ENCODE results near the gene KCNJ9.
"Not testable (repeated sequence)": the region's sequence is repeated elsewhere in the genome, so short reads cannot be mapped to it uniquely, and the experiment has no call there.

The KCNJ9 gene

DNA sequence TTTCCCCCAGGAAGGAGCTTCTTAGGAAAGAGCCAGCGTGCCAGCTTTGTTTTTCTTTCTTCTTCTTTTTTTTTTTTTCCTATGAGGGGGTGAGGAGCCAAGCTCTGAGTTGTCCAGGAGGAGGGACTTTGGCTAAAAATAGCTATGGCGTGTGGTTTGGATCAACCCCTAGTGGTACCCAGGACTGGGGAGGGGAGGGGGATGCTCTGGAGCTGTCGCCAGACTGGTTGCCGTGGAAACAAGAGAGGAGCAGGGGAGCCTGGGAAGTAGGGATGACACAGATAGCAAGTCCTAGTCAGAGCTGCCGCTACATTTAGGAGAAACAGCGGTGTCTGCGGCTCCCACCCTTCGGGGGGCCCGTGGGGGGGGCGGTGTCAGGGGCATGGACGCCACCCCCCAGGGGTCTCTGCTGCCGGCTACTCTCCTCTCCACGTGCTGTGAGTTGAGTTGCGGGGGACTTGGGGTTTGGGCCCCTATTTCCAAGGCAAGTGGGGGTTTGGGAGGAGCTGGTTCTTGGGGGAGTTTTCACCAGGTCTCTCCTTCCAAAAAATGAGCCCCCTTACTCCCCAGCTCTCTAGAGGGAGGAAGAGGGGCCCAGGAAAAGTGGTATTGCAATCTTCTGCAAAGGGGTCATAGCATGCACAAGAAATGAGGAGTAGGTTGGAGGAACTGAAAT is at the start of gene KCNJ9:
Gene KCNJ9 (plus strand): TSS at position 278 of the 676 bp plus-strand sequence. CDS start 2,493 bp downstream, outside the sequence.
- DNase-seq, result no peak

DNA sequence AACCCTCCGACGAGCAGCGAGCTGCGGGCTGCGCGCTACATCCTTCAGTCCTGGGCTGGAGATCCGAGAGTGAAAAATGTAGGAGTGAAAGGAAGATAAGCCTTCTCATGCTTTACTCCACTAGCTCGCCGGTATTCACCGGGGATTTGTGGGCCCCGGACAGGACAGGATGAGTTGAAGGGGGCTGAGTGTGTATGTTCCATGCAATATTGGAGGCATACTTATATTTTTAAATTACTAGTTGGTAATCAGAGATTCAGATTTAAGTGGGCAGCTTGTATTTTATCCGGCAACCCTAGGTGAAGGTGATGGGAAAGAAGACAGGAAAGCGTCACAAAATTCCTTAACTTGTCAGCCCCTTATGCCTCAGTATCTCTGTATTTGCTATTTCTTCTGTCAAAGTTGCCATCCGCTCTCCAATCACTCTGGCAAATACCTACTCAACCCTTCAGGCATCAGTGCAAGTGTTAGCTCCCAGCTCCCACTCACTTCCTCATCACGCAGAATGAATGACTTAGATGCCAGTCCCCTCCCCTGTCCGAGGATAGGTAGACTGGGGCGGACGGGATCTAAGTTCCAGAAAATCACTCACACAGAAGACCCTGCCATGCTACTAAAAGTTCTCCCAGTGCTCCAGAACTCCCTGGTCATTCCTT is 49.0 kb upstream of the KCNJ9 start:
- no peak for DNase-seq

DNA sequence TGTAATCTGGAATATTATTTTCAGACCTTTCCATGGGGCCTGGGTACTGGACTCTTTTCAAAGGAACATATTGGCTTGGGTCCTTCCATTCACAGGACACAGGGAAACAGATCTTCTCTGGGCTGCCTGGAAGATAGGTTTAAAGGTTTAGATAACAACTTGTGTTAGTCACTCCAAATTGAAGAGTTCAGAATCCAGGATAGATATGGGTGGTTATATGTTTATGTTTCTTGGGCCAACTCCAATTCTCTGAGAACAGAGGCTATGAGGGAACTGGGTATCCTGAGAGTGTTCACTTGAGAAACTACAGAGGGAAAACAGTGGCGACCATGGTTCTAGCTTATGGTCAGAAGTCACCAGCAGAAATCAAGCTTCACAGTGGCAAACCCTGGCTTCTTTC is 40.9 kb upstream of the KCNJ9 start:
- no peak for DNase-seq

DNA sequence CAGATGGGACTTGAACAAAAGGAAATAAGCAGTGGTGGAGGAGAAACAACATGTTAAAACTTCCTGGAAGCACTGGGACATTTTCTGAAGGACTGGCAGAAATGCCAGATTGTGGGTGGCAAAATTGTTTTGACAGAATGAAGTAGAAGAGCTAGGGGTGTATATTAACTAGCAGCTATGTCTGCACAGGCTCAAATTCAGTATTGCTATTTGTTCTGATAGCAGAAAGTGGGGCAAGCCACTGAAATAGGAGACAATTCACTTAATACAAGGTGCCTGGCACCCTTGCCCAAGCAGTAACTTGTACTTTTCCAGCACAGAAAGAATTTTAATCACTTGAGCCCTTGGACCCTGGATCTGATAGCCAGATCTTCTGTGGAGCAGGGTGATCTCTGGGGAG is 37.8 kb upstream of the KCNJ9 start:
- DNase-seq, result no peak

DNA sequence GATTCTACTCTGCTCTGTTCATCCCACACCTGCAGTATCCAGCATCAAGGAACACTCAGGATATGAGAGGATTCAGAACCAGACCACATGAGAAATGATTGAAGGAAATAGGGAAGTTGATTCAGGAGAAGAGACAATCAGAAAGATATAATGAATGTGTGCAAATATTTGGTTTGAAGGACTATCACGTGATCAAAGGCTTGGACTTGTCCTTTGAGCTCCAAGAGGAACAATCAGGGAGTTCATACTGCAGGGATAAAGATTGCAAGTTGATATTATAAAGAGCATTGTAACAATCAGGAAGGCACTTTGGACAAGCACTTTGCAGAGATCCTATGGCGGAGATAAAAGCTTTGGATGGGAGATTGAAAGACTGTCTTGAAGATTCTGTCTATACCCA is 35.7 kb upstream of the KCNJ9 start:
- no peak for DNase-seq

DNA sequence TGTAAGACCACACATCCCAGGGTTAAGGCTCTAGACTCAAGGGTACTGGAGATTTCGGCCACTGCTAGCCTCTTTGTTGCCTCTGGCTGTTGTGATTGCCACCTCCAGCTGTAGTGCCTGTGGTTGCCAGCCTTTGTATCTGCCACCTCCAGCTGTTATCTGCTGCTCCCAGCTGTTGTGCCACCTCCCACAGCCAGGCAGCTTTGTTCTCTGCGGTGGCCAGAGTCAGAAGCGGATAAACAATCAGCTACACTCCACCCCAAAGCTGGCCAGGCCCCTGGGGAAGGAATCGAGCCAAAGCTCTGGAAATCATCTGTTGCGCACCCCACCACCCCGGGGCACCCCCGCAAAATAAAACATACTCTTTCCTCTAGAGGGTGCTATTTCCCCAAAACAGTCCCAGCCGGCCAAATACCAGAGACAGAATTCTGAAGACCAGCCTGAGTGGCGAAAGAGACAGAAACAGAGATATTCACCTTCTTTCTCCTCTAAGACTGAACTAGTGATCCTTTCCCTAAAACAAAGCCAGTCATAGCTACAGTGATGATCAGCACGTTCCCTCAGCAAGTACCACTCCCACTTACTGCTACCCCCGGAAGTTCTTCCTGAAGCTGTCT is 34.7 kb upstream of the KCNJ9 start:
- DNase-seq, result no peak

DNA sequence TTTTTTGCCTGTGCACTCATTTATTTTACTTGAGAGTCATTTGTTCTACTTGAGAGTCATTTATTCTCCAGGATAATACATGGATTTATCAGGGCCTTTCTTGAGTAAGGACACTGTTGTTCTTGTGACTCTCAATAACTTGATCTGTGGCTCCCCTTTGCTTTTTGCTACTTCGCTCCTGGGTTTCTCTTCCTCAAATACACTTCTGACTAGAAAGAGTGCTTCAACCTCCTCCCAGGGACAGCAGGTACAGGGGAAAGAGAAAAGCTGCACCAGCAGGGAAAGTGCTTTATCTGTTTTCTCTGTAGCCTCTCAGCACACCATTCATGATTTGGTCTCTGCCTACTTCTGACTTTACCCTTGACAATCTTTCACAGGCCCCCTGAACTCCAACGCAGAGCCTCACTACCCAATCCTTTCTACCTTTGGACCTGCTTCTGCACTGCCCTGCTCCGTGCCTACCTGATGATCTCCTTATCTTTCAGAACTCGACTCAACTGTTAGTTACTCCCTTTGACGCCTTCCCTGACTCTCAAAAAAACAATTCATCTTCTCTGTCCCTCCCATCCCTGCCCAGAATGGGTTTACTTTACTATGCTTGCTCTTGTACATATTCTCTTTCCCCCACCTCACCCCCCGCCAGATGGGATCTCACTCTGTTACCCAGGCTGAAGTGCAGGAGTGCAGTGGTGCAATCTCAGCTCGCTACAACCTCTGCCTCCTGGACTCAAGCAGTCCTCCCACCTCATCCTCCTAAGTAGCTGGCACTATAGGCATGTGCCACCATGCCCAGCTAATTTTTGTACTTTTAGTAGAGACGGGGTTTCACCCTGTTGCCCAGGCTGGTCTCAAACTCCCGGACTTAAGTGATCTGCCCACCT is 34.0 kb upstream of the KCNJ9 start:
- no peak for DNase-seq

DNA sequence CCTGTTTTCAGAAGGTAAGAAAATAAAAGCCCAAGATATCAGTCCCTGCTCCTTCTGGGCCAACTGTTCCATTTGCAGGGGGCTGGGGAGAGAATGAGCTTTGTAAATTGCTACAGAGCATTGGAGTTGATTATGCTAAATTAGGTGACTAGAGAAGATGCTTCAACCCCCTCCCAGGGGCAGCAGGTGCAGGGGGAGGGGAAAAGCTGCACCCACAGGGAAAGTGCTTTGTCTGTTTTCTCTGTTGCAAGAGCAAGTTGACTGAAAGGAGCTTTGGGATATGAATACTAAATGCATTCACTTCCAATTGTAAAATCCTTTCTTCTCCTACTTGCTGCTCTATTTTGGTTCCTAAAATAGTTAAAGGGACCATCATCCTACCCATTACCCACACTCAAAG is 33.0 kb upstream of the KCNJ9 start:
- DNase-seq, result no peak

DNA sequence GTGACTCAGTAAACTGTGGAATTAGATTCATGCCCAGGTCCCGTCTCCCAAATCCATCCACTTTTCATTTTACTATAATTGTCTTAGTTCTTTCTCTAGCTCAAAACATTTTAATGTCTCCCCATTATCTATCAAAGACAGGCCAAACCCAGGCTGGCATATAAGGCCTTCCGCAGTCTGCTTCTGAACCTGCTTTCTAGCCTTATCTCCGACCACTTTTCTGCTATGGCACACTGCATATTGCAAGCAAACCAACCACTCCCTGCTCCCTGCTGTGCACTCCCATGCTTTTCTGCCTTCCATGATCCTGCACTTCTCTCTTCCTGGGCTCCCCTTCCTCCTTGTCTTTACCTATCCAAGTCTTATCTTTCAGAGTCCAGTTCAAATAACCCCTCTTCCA is 32.2 kb upstream of the KCNJ9 start:
- DNase-seq, result no peak

DNA sequence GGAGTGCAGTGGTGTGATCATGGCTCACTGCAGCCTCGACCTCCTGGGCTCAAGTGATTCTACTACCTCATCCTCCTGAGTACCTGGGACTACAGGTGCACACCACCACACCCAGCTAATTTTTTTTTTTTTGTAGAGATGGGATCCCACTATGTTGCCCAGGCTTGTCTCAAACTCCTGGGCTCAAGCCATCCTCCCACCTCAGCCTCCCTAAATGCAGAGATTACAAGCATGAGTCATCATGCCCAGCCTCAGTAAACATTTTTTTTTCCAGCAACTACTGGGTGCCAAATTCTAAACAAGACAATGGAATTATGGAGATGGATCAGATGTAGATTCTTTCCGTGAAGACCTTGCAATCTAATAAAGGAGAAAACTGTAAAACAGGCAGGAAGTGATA is 31.2 kb upstream of the KCNJ9 start:
- not testable (repeated sequence) for DNase-seq

DNA sequence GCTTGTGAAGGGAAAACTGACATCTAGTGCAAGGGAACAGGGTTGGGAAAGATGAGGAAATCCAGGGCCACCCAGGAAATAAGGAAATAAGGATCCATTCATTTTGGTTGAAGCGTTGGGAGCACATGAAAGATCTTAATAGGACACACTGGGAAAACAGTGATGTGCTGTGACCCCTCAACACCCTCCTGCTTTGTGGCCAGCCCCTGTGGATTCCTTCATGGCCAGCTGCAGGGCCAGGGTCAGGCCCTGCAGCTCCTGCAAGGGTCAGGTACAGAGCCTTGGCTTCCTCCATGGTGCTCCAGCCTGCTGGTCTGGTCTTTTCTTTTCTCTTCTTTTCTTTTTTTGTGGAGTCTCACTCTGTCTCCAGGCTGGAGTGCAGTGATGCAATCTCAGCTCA is 30.7 kb upstream of the KCNJ9 start:
- DNase-seq, result no peak

DNA sequence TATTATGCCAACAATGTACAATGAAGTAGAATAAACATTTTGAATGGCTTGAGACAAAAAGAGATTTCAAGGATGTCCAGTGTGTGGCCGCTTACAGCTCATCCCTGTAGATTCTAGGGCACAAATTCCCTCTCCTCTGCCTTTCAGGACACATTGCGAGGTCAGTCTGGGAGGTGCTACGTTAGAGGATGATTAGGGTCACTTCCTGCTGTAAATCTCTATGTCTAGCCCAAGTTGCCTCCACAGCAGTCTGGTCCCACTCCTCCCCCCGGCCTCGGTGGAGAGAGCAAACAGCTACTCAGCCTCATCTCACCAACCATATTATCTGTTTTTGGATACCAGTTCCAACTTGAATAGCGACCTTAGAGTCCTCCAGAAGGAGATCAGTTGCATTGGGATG is 28.4 kb upstream of the KCNJ9 start:
- DNase-seq, result no peak

DNA sequence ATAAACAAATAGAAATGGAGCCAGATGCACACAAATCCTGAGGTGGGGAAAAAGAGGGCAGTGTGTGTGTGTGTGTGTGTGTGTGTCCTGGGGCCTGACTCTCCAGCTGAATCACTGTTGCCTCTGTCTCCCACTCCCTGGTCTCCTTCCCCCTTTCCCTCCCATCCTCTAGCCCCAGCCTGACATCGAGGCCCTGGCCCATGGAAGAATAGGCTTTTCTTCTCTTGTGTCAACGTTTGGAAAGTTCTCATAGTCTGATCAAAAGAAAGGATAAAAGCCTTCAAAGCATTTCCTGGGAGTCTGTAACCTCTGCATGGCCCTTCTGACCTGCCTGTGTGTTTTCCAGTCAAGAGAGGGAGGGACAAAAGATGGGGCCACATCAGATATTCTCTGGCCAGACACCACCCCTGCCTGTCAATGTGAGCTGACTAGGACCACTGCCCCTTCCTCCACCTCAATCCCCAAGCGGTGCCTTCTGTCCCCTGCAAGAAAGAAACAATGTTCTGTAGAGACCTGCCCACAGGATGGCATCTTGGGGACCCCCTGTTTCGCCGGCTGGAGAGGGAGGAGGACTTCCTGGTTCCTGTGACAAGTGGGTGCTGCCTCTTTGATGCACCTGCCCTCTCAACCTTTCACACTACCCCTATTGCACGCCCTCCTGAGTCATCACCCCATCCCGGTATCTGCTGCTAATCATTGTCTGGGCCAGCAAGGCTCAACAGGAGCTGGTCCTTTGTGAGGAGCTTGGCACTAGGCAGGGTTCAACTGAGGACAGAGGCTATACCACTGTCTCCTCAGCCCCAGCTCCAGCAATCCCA is 27.6 kb upstream of the KCNJ9 start:
- DNase-seq, result no peak

DNA sequence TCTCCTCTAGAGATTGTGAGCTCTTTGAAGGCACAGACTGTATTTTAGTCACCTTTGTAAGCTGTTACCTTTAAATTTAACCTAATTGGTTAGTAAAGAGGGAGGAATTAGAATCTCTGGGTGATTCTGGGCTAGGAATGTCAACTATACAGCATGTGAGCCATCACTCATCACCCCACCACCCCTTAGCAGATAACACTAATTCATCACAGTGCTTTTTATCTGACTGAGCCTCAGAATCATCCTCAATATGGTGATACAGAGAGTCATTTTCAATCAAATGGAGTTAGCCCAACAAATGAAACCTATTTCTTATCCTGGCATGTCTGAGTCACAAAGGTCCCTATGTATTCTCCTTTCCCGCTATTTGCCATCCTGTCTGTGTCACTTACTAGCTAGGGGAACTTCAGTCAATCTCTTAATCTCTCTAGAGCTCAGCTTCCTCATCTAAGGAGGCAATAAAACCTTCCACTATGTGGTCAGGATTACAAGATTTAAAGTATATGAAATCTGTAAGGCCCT is 24.6 kb upstream of the KCNJ9 start:
- no peak for DNase-seq

DNA sequence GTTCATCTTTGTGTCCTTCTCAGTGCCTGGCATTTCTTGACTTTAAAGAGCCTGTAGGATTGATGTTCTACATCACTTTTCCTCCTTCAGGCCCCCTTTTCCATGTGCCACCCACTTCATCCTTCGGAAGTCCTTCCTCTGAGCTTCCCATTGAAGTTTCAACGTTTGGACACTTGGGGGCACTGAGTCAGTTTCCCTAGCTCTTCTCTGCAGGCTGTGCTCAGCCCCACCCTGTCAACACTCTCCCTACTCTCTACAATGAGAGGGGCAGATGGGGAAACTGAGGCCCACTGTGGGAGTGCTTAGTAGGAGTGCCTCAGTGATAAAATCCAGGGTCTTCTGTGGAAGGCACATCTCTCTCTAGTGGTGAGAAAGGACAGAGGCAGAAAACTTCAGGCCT is 23.3 kb upstream of the KCNJ9 start:
- no peak for DNase-seq

DNA sequence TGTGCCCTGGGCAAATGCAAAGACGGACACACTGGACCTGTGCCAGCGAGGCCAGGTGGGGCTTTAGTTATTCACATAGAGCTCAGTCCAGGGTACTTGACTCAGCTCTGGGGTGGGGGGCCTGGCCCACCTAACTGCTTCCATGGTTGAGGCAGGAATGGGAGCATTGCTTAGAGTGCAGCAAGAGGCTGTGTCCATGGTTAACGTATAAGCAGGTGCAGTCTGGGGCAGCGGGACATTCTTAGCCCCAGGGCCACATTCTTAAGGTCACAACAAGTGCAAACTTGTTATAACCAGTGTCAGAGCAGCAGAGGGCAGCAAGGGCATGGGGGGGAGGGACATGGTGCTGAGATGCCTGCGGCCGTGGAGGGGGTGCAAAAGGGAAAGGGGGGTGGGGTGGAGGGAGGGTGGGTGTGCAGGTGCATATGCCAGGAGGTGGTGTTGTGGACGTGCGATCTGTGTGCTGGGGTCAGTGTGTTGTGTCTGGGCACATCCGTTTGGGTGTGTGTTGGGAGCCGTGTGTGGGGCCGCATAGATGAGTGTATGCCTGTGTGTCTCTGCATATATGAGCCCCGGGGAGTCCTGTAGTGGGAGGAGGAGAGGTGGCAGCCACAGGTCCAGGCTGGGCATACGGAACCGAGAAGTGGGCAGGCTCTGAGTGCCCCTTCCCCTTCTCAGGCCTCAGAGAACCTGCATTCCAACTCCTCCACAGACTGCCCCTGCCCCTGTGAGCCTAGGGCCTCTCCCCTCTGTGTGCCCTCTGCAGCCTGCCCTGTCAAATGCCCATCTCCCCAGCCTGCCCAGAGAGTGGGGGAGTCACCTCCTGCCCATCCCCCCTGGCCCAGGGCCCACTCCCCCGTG is 19.7 kb upstream of the KCNJ9 start:
- no peak for DNase-seq

DNA sequence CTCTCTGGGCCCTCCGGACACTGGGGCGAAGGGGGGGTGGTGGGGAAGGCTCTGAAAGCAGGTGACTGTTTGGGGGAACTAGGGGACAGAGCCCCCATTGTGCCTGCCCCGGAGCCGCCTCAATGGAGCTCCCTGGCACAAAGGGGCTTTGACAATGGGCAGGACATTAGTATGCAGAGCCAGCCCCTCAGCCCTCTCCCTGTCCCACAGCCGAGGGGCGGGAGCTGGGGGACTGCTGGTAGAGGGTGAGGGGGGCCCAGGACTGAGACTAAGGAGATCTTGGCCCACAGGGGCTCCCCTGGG is 19.2 kb upstream of the KCNJ9 start:
- DNase-seq, result no peak

DNA sequence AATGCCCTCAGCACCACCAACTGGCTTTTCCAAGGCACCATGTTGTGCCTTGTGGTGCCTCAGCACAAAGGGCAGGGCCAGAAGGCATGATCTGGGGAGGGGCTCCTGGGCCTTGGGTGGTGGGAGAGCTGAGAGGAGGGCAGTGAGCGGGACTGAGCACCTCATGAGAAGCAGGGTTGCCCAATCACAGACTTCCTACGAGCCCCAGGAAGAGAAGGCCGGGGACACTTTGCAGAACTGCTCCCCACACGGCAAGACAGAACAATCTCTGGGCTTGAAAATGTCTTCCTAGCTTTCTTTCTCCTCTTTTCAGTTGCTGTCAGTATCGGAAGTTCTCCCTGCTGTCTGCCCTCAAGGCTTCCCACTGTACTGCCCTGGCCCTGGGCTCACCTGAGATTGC is 18.2 kb upstream of the KCNJ9 start:
- DNase-seq, result no peak

DNA sequence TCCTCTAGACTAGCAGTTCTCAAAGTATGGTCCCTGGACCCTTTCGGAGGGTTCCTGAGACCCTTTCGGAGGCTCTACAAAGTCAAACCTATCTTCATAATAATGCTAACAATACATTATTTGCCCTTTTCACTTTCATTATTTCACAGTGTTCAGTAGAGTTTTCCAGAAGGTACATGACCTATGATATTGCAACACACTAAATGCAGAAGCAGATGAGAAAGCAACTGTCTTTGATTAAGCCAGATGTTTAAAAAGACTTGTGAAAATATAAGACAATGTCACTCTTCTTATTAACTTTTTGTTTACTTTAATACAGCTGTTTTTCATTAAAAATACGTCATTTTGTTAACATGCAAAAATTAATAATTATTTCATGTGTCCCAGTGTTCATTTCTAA is 17.2 kb upstream of the KCNJ9 start:
- no peak for DNase-seq

DNA sequence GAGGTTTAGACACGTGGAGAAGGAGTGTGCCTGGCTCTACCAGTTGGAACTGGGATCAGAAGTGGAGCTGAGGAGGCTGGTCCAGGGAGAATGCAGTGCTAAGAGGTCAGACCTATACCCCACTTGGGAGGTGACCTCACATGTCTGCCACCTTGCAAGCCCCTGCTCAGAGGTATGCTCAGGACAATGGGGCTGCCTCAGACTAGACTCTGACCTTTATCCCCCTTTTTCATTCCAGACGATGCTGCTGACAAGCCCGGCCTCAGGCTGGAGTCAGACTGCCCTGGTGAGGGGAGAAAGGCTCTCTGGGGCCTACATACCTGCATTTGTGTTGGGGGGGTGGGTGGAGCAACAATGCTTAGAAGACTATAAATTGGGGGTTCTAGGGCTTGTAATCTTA is 16.6 kb upstream of the KCNJ9 start:
- DNase-seq, result no peak
